ENCODE data around the gene RBM34. TPM values are rescaled to one million over a fixed set of nuclear protein-coding genes. Genes with fewer than 3 reads are reported as not detected.
A peak's percentile ranks its signal among the peaks of the same experiment; 100 is the strongest.
"Not testable (repeated sequence)": the region's sequence is repeated elsewhere in the genome, so short reads cannot be mapped to it uniquely, and the experiment has no call there.

The RBM34 gene
- total RNA-seq, 1 experiment from 2014 or later = 82.7 TPM

- DNase-seq (ENCODE audit: low read depth) = no peak
These were observed 47.7 kb downstream of the RBM34 start for GRCh38 chr1:235113183-235113917.

- DNase-seq (ENCODE audit: low read depth) = no peak
These were observed 48.5 kb downstream of the RBM34 start for GRCh38 chr1:235112297-235113182.

- no peak for DNase-seq (ENCODE audit: low read depth)
These were observed 49.9 kb downstream of the RBM34 start for GRCh38 chr1:235111107-235111506.

- no peak for DNase-seq (ENCODE audit: low read depth)
These were observed 52.2 kb downstream of the RBM34 start for GRCh38 chr1:235108876-235109275.

- DNase-seq (ENCODE audit: low read depth) = no peak
These were observed 52.9 kb downstream of the RBM34 start for GRCh38 chr1:235108185-235108593.

GRCh38 chr1:235107368-235108184 lies 53.5 kb downstream of the RBM34 start:
- no peak for DNase-seq (ENCODE audit: low read depth)

GRCh38 chr1:235106457-235106856 lies 54.6 kb downstream of the RBM34 start:
- DNase-seq (ENCODE audit: low read depth) = no peak

GRCh38 chr1:235105051-235106043 lies 55.7 kb downstream of the RBM34 start:
- DNase-seq (ENCODE audit: low read depth) = peak; percentile 35

GRCh38 chr1:235102993-235103411 lies 58.0 kb downstream of the RBM34 start:
- no peak for DNase-seq (ENCODE audit: low read depth)

- DNase-seq (ENCODE audit: low read depth) = no peak
These were observed 58.8 kb downstream of the RBM34 start for GRCh38 chr1:235102259-235102582.

GRCh38 chr1:235101558-235102258 lies 59.3 kb downstream of the RBM34 start:
- no peak for DNase-seq (ENCODE audit: low read depth)

GRCh38 chr1:235100194-235100772 lies 60.8 kb downstream of the RBM34 start:
- DNase-seq (ENCODE audit: low read depth) = no peak

GRCh38 chr1:235098991-235099390 lies 62.1 kb downstream of the RBM34 start:
- DNase-seq (ENCODE audit: low read depth) = no peak

GRCh38 chr1:235098547-235098946 lies 62.5 kb downstream of the RBM34 start:
- no peak for DNase-seq (ENCODE audit: low read depth)

- not testable (repeated sequence) for DNase-seq (ENCODE audit: low read depth)
These were observed 63.5 kb downstream of the RBM34 start for GRCh38 chr1:235097501-235097900.

- no peak for DNase-seq (ENCODE audit: low read depth)
These were observed 65.0 kb downstream of the RBM34 start for GRCh38 chr1:235095938-235096562.

GRCh38 chr1:235093696-235094592 lies 67.1 kb downstream of the RBM34 start:
- peak; percentile 48 for DNase-seq (ENCODE audit: low read depth)

GRCh38 chr1:235093013-235093695 lies 67.9 kb downstream of the RBM34 start:
- DNase-seq (ENCODE audit: low read depth) = peak; percentile 66
